DND-41 (cell line): ENCODE measurements around the gene GRHPR.

Experiments used
- ATAC-seq: fragments of 200-7000 bp; cut with Tn5 transposase; 3 replicates; pipeline ENCODE4 v1.9.1; 2021; ENCODE audit warnings: low read depth; ENCODE audit not compliant: insufficient read depth
- DNase-seq: peaks from one replicate; pipeline ENCODE4 v3.0.0-alpha.2; 2020
- H2AFZ ChIP-seq: 2 replicates; pipeline ENCODE4 v1.6.0; 2012; ENCODE audit warnings: low read depth, low read length
- H3K27ac ChIP-seq: 2 replicates; pipeline ENCODE4 v1.5.1; 2012; ENCODE audit warnings: low read length, inconsistent platforms
- H3K27me3 ChIP-seq: fragments of 200-600 bp; sonication (generic); 2 replicates; pipeline ENCODE4 v1.6.0; 2012; ENCODE audit warnings: low read length, mild to moderate bottlenecking, inconsistent platforms; ENCODE audit not compliant: insufficient read depth, poor library complexity
- H3K36me3 ChIP-seq: 2 replicates; pipeline ENCODE4 v1.5.1; 2012; ENCODE audit warnings: low read length, inconsistent platforms; ENCODE audit not compliant: insufficient read depth
- H3K4me1 ChIP-seq: 2 replicates; pipeline ENCODE4 v1.5.1; 2012; ENCODE audit warnings: mild to moderate bottlenecking, low read length; ENCODE audit not compliant: insufficient read depth
- H3K4me2 ChIP-seq: 2 replicates; pipeline ENCODE4 v1.6.0; 2012; ENCODE audit warnings: mild to moderate bottlenecking, moderate library complexity, low read length, inconsistent platforms; ENCODE audit not compliant: insufficient read depth
- H3K4me3 ChIP-seq, 2 experiments: fragments of 200-600 bp in 1 of 2; shearing (Covaris generic) in 1 of 2; 2 replicates each; pipeline ENCODE4 v1.5.1; 2012 to 2016; ENCODE audit warnings: inconsistent platforms in 2 of 2, low read length in 2 of 2, mild to moderate bottlenecking in 2 of 2, low read depth in 1 of 2, moderate library complexity in 1 of 2
- H3K79me2 ChIP-seq: 2 replicates; pipeline ENCODE4 v1.6.0; 2012; ENCODE audit warnings: low read length, inconsistent platforms; ENCODE audit not compliant: insufficient read depth
- H3K9ac ChIP-seq: 2 replicates; pipeline ENCODE4 v1.6.0; 2012; ENCODE audit warnings: low read depth, mild to moderate bottlenecking, inconsistent platforms, low read length, moderate library complexity
- H3K9me3 ChIP-seq: 2 replicates; pipeline ENCODE4 v1.5.1; 2012; ENCODE audit warnings: low read length, moderate library complexity, mild to moderate bottlenecking, inconsistent platforms; ENCODE audit not compliant: insufficient read depth, severe bottlenecking
- H4K20me1 ChIP-seq: 2 replicates; pipeline ENCODE4 v1.6.0; 2012; ENCODE audit warnings: low read length; ENCODE audit not compliant: insufficient read depth
- CTCF ChIP-seq: IDR thresholded peaks from 2 replicates; pipeline ENCODE4 v1.5.1; 2012; ENCODE audit warnings: borderline replicate concordance, low read length, moderate library complexity, mild to moderate bottlenecking; ENCODE audit not compliant: poor library complexity, severe bottlenecking; ENCODE audit errors: extremely low read depth
- EZH2 ChIP-seq: IDR thresholded peaks from 3 replicates; pipeline ENCODE4 v1.6.1; 2012; ENCODE audit warnings: borderline replicate concordance, low read depth, mild to moderate bottlenecking, moderate library complexity, low read length, inconsistent platforms; ENCODE audit not compliant: severe bottlenecking

GRHPR gene

GRCh38 chr9:37428345-37428744 lies 5.8 kb downstream of the GRHPR start:
- Histone ChIP-seq H3K36me3 (peaks cover 57% of the 10 kb centered on the region), H3K9me3 (no peaks in the 10 kb centered on the region), H3K27me3 (no peaks in the 10 kb centered on the region), H3K27ac (no peak overlapping the region), H3K9ac (no peak overlapping the region), H4K20me1 (peaks cover 12% of the 10 kb centered on the region), H3K79me2 (peaks cover 16% of the 10 kb centered on the region), H3K4me1 (peaks cover 16% of the 10 kb centered on the region), H2AFZ (no peak overlapping the region), H3K4me3 (no peak overlapping the region), H3K4me2 (no peak overlapping the region)
- ATAC-seq (no peak), DNase-seq (no peak)
- TF ChIP-seq EZH2 = no peak
- TF ChIP-seq CTCF = no peak

- H4K20me1 ChIP-seq = peaks cover 2% of the 10 kb centered on the region; the same call in 1 of the 2 replicates
- H3K9ac ChIP-seq = no peak overlapping the region
- no peak overlapping the region for H2AFZ ChIP-seq
- peaks cover 69% of the 10 kb centered on the region for H3K36me3 ChIP-seq
- no peaks in the 10 kb centered on the region for H3K9me3 ChIP-seq
- H3K4me2 ChIP-seq = no peak overlapping the region
- DNase-seq (no peak), ATAC-seq (no peak)
- H3K4me3 ChIP-seq = no peak overlapping the region
- no peak overlapping the region for H3K27ac ChIP-seq
- peaks cover 3% of the 10 kb centered on the region for H3K4me1 ChIP-seq
- no peaks in the 10 kb centered on the region for H3K27me3 ChIP-seq
- TF ChIP-seq CTCF = no peak
- no peak for TF ChIP-seq EZH2
- H3K79me2 ChIP-seq = peaks cover 3% of the 10 kb centered on the region
These were observed 7.2 kb downstream of the GRHPR start for GRCh38 chr9:37429441-37430285.

GRCh38 chr9:37430841-37431597 lies 8.5 kb downstream of the GRHPR start:
- ATAC-seq (peak; percentile 11; the same call in 1 of the 3 replicates), DNase-seq (no peak)
- Histone ChIP-seq H4K20me1 (no peaks in the 10 kb centered on the region; the same call in 1 of the 2 replicates), H3K4me2 (no peak overlapping the region), H3K4me3 (no peak overlapping the region), H3K9ac (no peak overlapping the region), H3K36me3 (peaks cover 78% of the 10 kb centered on the region), H2AFZ (no peak overlapping the region), H3K9me3 (no peaks in the 10 kb centered on the region), H3K79me2 (no peaks in the 10 kb centered on the region), H3K27me3 (no peaks in the 10 kb centered on the region), H3K27ac (no peak overlapping the region), H3K4me1 (no peaks in the 10 kb centered on the region)
- TF ChIP-seq CTCF (no peak), EZH2 (no peak)
